ENCODE results near the gene IER5. TPM values are rescaled to one million over a fixed set of nuclear protein-coding genes. Genes with fewer than 3 reads are reported as not detected.

IER5 gene
- total and polyA plus RNA-seq, 9 of the 15 experiments (the other 6 are each of a cell fraction or from before 2014, with no cell fraction given) = 2.4 to 32.1 (median 12.0) TPM

DNA sequence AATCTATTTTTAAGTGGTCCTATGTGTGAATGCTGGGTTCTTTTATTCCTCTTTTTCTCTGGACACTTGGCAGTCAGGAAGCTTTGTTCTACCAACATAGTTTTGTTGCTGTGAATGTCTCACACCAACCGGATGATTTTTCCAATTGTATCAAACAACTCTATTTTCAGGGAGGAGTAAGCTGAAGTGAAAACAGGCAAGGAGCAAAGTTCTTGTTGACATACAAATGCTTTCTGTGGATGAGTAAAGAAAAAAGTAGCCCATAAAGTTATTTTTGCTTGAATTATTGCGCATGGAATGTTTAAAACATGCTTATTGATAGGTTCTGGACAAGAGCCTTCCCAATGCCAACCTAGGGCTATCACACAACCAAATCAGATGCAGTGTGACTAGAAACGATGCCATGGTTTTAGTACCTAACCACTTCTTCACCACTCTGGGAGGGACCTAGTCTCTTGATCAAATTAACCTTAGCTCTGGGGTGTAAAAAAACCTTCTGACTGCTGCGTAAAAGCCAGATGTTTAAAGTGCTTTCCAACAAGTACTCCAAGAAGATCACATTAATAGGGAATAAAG, 4.5 kb downstream of the IER5 start:
- ATAC-seq (no peak), DNase-seq (ENCODE audit: extremely low read depth in 1 of 4, low spot score in 3 of 4) (no peak), FAIRE-seq (no peak)
- BruUV-seq (replicated peaks) = no TSS peak
- H3K4me3 ChIP-seq = no peak overlapping the region
- no peaks in the 10 kb centered on the region for H3K27me3 ChIP-seq (ENCODE audit: control insufficient read depth in 2 of 2, insufficient read depth in 2 of 2, low read length in 2 of 2)
- in situ Hi-C loops (cut with MboI) (no loop called here), intact Hi-C loops (cut with micrococcal nuclease) (no loop called here)
- no peak overlapping the region for H2AFZ ChIP-seq (ENCODE audit: low read depth, low read length)
- peaks cover 49% of the 10 kb centered on the region for H3K79me2 ChIP-seq (ENCODE audit: control insufficient read depth, insufficient read depth, low read length)
- ChIA-PET CTCF (ENCODE audit: low intra/inter-chr PET ratio) (no interaction called here), POLR2A (interaction anchor here (1.2 to 10.3 kb wide), 6 partner anchors 10 to 49 kb away, joined by 4 to 257 read pairs (median 52); no protein-coding TSS in a partner anchor)
- peaks cover 22 to 26% of the 10 kb centered on the region in 2 experiments for H3K4me1 ChIP-seq (replicated peaks in 1 of 2; ENCODE audit: control insufficient read depth in 2 of 2, insufficient read depth in 2 of 2, low read length in 2 of 2)
- peaks cover 32% of the 10 kb centered on the region for H3K36me3 ChIP-seq (ENCODE audit: control insufficient read depth, insufficient read depth, low read length)
- no peaks in the 10 kb centered on the region for H3K9me3 ChIP-seq (replicated peaks; ENCODE audit: control insufficient read depth, insufficient read depth, low read depth, low read length)
- 89% methylated on average over 4 of the region's 4 CpGs for WGBS (ENCODE audit: insufficient coverage, low coverage, missing lambda C conversion rate)
- H3K4me2 ChIP-seq (ENCODE audit: insufficient read depth, low read length) = no peak overlapping the region
- H3K9me1 ChIP-seq (ENCODE audit: control insufficient read depth, insufficient read depth, low read length) = no peaks in the 10 kb centered on the region
- peaks cover 35% of the 10 kb centered on the region for H4K20me1 ChIP-seq (replicated peaks; ENCODE audit: control insufficient read depth, insufficient read depth, low read length)
- no peak overlapping the region for H3K9ac ChIP-seq (ENCODE audit: insufficient read depth in 1 of 2, low read depth in 2 of 2, low read length in 2 of 2)
- H3K27ac ChIP-seq (ENCODE audit: extremely low read depth, low read depth, low read length) = no peak overlapping the region
- no peak for TF ChIP-seq RNF219 (CRISPR knock-in tag; IDR thresholded peaks at IDR 0.05)
- 0 out of 2 replicates have a peak, but pooled peaks have one; percentile 8 for TF ChIP-seq RBFOX2 (IDR thresholded peaks at IDR 0.05; ENCODE audit: low read depth, low read length)
- no peak for TF ChIP-seq FOSL1 (tag; conservative IDR thresholded peaks at IDR 0.05)
- TF ChIP-seq TARDBP (IDR thresholded peaks at IDR 0.05) = no peak
- TF ChIP-seq NR0B1 (IDR thresholded peaks at IDR 0.05; ENCODE audit: partially characterized antibody) = no peak
- no peak for TF ChIP-seq ZNF778 (CRISPR knock-in tag; IDR thresholded peaks at IDR 0.05)
